ENCODE measurements around the gene ZFTA.

DNA sequence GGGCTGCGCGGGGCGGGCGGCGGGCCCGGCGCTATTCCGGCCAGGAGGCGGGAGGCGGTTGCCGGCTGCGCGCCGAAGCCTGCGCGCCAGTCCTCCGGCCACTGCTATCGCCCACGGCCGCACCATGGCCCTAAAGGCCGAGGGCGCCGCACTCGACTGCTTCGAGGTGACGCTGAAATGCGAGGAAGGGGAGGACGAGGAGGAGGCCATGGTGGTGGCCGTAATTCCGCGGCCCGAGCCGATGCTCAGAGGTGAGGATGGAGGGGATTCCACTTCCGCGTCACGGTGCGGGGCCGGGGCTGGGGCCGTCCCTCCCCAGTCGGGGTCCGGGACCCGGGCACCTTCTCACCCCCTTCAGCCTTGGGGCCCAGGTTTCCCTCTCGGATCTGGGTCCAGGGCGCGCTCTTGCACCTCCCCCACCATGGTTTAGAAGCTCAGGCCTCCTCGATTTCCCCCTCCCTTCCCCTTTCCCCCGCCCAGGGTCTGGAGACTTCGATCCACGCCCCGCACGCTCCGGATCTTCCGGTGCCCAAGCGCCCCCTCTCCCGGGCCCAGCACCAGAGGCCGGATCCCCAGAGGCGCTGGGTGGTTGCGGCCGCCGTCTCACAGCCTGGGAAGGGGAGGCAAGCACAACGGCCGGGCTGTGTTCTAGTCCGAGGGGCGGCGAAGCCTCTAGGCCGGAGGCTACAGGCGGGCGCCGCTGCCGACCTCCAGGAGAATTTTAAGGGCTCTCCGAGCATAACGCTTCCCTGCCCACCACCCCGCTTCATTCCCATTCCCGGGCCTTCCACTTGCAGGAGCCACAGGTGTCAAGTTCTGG lies 45.2 kb upstream of the ZFTA start:
- TF ChIP-seq POLR2A (IDR thresholded peaks at IDR 0.05) (peak in 1 of 3 donors; percentile 18), CTCF (IDR thresholded peaks at IDR 0.05) (no peak)
